NCI-H226 (cell line): Measurements from ENCODE around the gene TDRD3.
"Not testable (repeated sequence)": the region's sequence is repeated elsewhere in the genome, so short reads cannot be mapped to it uniquely, and the experiment has no call there.

Source experiments
- DNase-seq: peaks from one replicate; pipeline ENCODE4 v3.0.0-alpha.2; 2015

Gene TDRD3

DNA sequence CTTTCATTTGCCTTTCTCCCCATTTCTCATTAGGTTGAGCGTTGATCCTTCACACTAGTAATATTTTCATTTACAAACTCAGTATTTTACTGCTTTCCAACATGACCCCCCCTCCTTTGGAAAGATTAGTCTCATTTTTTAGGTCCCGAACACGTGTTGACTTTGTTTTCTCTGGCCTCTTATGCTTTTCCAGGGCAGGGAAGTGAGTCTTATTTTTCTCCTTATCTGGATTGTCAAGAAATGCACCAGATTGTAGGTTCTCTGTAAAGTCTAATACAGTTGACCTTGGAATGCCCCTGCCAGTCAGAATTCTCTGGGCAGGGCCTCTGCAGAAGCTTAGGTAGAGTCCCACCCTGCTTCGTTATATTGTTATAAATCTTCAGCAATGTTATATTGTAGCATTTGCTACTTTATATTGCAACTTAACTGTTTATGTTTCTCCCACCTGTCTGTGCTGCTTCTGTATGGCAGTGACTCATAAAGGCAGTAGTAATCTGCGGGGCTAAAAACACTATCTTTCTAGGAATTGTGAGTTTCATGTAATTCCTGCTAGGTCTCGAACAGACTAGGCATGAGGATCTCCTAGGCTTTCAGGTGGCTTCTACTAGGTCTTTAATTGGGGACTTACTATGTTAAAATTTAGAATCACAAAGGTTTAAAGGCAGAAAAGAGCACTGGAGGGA, 2.0 kb downstream of the TDRD3 start:
- DNase-seq, result no peak

DNA sequence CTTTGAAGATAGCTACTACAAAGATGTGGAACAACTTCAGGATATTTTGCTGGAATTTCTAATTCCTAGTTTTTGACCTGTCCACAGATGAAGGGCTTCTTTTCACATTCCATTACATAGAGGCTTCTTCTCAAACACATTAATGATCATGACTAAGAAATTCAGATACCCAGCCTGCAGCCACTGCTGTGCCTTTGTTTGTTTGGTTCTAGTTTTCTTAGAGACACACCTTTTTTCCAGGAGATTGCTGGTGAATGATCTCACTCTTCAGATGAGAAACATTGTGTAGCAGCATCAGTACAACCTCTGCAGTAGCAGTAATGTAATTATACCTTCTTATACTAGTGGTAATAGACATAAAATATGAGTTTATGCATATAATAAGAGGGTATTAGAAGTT, 5.0 kb downstream of the TDRD3 start:
- DNase-seq, result peak; percentile 22

DNA sequence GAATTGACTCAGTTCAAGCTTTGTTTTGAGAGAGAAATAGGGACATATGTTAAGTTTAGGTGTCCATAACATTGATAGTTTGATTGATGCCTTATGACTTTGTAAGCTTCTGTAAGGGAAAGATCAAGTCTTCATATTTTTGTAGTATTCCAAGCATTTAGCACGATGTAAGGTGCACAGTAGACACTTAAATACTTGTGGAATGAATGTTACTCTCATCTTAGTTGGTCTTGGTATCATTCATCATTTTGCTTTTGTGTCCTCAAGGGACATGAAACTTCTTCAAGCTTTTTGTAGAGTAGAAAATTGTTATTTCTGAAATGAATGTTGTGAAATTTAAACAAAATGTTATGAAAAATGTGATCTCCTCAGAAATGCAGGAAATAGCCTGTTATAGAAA, 10.1 kb downstream of the TDRD3 start:
- DNase-seq, result no peak

DNA sequence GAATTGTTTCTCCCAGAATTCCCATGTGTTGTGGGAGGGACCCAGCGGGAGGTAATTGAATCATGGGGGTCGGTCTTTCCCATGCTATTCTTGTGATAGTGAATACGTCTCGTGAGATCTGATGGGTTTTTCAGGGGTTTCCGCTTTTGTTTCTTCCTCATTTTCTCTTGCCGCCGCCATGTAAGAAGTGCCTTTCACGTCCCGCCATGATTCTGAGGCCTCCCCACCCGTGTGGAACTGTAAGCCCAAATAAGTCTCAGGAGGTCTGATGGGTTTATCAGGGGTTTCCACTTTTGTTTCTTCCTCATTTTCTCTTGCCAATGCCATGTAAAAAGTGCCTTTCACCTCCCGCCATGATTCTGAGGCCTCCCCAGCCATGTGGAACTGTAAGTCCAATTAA, 10.8 kb downstream of the TDRD3 start:
- DNase-seq, result not testable (repeated sequence)

DNA sequence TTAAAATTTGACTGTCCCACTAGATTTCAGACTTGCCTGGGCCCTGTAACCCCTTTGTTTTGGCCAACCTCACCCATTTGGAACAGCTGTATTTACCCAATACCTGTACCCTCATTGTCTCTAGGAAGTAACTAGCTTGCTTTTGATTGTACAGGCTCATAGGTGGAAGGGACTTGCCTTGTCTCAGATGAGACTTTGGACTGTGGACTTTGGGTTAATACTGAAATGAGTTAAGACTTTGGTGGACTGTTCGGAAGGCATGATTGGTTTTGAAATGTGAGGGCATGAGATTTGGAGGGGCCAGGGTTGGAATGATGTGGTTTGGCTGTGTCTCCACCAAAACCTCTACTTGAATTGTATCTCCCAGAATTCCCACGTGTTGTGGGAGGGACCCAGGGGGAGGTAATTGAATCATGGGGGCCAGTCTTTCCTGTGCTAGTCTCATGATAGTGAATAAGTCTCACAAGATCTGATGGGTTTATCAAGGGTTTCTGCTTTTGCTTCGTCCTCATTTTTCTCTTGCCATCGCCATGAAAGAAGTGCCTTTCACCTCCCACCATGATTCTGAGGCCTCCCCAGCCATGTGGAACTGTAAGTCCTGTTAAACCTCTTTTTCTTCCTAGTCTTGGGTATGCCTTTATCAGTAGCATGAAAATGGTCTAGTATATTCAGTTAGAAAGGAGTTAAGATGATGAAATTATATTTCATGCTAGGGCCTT, 12.7 kb downstream of the TDRD3 start:
- DNase-seq, result not testable (repeated sequence)

DNA sequence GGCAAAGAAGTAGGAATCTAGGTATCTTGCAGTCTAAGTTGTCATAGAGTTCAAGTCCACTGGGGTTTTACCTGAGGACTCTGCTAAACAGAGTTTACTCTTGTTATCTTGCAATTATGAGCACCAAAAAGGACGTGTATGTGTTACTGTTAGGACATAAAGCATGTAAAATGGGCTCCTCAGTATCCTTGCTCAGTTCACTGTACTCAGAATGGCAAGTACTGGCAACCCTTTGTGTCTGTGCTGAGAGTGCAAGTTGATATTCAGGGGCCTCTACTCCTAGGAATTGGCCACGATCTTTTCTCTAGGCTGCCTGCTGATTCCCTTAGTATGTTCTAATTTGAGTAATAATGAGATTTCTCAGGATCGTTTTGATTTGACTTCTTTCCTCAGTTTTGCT, 13.3 kb downstream of the TDRD3 start:
- DNase-seq, result no peak

DNA sequence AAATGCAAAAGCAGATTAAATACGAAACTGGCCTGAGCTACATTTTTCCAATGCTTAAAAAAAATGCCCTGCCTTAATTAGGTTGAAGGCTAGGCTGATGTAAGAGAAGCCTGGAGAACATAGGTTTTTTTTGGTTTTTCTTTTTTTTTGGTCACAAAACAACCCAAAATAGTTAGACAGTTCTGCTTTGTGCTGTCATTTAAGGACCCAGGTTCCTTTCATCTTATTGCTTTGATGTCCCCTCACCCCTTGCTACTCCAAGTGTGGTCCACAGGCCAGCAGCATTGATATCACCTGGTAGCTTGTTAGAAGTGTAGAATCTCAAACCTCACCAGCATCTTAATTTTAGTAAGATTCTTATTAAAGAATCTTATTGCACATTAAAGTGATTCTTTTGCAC, 14.4 kb downstream of the TDRD3 start:
- DNase-seq, result no peak

DNA sequence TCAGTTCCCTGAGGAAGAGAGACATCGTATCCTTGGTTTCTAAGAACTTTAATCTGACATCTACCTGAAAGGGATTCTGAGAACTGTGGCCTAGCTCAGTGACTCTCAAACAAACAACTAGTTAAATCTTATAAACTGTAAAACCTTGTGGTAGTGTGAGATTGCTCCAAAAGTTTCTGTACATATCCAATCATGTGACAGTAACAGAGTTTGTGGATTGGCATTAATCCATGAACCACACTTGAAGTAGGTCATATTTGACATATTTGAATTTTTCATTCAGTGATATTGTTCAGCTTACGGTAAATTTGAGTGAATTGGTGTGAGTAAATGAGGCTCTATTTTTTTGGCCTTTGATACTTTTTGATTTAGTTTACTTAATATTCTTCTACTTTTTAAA, 15.0 kb downstream of the TDRD3 start:
- DNase-seq, result no peak

DNA sequence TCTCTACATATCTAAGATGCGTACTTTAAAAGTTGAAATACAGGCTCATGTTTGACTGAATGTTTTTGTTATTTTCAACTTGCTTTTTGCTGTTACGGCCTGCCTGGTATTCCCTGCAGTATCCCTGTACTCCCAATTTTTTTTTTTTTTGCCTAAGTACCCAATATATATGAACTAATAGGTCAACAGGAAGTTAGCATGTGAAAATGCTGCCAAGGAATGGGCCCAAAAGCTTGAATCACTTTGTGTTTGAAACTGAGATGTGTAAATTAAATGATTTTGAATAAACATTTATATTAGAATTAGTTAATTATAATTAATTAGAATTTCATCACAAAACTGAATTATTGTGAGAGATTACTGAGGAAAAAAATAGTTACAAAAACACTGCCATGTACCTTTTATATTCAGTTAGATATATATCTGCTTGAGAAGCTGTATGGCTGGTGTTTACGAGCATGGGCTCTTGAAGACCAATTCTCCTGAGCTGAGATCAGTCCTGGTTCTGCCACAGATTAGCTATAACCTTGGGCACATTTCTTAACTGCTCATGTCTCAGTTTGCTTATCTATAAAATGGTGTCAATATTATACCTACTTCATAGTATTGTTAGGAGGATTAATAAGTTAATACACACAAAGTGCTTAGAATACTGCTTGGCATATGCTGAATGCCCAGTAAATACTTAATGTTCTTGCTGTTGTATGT, 16.0 kb downstream of the TDRD3 start:
- DNase-seq, result no peak

DNA sequence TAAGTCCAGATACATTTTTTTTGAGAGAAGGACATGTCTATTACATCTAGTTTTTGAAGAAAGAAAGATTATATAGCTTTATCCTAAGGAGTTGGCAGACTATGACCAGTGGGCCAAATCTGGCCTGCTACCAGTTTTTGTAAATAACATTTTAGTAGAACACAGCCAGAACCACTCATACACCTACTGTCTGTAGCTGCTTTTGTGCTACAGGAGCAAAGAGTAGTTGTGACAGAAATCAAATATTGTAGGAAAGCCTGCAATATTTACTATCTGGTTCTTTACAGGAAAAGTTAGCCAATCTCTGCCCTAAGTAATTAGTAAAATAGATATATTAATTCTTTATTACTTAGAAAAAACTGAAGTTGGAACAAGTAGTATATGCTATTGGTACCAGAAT, 17.2 kb downstream of the TDRD3 start:
- no peak for DNase-seq

DNA sequence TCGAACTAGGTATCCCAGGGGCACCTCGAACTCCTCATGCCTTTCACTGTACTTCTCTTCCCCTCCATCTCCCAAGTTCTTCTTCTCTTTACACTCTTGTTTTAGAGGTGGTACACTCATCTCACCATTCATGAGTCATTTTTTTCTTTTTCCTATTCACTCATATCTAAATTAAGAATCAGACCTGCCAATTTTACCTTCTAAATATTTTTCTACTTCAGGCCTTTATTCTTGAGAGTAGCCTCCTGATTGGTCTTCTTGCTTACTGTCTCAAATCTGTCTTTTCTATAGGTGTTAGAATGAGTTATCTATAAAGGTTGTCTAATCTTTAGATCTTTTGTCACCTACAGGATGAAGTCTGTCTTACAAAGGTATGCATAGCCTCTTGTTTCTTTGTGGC, 20.7 kb downstream of the TDRD3 start:
- no peak for DNase-seq

DNA sequence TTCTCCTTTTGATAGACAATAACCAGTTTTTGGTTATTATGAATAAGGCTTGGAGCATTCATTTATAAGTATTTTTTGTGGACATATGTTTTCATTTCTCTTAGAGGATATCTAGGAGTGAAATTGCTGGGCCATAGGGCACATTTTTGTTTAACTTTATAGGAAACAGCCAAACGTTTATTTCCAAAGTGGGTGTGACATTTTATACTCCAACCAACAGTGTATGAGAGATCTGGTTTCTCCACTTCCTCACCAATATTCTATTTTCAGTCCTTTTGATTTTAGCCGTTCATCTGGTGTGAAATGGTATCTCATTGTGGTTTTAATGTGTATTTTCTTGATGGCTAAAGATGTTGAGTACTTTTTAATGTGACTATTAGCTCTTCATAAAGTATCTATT, 21.9 kb downstream of the TDRD3 start:
- DNase-seq, result no peak

DNA sequence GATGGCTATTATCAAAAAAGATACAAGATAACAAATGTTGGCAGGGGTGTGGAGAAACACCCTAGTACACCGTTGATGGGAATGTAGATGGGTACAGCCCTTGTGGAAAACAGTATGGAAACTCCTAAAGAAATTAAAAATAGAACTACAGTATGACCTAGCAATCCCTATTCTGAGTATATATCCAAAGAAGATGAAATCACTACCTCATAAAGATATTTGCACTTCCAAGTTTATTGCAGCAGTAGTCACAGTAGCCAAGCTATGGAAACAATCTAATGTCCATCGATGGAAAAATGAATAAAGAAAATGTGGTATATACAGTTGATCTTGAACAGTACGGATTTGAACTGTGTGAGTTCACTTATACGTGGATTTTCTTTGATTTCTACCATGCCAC, 28.3 kb downstream of the TDRD3 start:
- DNase-seq, result no peak

DNA sequence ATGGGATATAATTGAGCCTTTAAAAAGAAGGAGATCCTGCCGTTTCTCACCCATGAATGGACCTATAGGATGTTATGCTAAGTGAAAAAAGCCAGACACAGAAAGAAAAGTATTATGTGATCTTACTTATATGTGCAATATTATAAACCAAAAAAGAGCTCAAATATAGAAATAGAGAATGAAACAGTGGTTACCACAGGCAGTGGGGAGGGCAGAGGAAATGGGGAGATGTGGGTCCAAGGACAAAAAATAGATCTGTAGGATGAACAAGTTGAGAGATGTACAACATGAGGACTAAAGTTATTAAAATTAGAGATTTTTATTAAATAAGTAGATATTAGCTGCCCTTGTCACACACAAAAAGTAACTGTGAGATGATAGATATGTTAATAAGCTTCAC, 29.1 kb downstream of the TDRD3 start:
- no peak for DNase-seq

DNA sequence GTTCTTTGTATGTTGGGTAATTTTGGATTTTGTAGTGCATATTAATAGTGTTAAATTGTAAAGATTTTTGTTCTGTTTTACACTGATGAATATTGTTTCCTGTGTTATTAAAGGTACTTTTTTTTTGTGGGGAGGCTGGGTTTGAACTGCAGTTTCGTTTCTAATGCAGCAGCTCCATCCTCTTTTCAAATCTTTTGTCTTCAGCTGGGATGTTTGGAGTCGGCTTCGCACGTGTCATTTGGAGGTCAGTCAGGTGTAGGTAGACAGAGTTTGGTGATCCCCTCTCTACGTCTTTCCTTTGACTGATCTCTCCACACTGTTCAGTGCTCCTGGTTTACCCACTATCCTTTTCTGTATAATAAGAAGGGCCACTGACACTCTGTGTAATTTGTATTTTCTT, 30.3 kb downstream of the TDRD3 start:
- no peak for DNase-seq

DNA sequence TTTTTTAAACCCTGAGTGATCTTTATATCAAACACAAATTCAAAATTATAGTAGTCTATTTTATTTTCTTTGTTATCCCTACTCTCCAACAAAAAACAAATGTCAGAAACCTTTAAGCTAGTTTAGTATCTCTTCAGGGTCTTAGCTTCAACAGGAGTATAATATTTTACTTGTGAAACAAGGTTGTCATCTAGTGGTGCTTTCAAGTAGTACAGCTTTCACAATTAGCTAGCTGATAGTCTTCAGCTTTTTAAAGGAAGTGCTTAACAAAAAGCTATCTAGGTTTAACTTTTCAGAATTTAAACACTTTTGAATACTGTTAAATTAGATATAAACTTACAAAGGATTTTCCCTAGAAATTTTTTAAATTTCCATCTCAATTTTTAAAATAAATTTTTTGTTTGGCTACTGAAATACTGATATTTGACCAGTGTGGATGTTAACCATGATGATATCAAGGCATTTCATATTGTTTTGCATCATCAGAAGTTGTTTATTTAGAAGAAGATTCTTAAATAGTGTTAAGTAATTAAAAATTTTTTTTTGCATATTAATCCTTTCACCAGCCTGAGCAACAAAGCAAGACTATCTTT, 34.2 kb downstream of the TDRD3 start:
- DNase-seq, result no peak

DNA sequence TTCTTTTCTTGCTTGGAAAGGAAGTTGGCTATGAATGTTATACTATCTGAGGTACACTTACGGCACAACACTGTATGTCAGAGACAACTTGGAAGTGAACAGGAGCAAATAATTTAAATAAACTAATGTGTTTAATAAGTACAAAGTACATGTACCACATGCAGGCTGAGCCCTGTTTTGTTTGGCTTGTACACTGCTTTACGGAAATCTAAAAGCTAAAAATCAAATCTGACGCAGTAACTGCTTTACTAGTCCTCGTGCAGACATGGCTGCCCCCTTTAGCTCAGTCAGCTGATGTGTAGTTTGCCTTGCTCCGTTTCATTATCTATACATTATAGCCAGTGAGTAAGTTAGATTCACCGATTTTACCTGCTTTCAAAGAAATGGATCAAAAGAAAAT, 36.5 kb downstream of the TDRD3 start:
- no peak for DNase-seq

DNA sequence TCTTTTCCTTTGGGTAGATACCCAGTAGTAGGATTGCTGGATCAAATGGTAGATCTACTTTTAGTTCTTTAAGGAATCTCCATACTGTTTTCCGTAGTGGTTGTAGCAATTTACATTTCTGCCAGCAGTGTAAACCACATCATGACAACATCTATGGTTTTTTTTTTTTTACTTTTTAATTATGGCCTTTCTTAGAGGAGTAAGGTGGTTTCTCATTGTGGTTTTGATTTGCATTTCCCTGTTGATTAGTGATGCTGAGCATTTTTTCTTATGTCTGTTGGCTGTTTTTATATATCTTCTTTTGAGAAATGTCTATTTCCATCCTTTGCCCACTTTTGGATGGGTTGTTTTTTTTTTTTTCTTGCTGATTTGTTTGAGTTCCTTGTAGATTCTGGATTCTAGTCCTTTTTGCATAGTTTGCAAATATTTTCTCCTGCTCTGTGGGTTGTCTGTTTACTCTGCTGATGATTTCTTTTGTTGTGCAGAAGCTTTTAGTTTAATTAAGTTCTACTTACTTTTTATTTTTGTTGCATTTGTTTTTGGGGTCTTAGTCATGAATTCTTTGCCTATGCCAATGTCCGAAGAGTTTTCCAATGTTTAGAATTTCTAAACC, 38.8 kb downstream of the TDRD3 start:
- no peak for DNase-seq

DNA sequence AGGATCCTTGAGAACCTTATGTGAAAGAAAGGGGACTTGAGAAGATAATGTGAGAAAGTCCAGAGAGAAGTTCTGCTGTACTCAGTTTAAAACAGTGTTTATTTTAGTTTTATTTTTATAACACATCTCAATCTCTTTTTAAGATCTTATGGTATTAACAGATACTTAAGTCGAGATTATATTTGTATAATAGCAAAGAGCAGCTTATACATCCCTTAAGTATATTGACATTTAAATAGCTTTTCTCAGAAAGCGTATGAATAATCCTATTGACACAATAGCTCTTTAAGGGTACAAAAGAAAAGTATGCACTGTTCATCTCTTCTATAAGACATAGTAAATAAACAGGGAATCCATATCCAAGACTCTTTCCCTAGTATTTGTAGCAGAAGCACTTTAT, 42.2 kb downstream of the TDRD3 start:
- no peak for DNase-seq

DNA sequence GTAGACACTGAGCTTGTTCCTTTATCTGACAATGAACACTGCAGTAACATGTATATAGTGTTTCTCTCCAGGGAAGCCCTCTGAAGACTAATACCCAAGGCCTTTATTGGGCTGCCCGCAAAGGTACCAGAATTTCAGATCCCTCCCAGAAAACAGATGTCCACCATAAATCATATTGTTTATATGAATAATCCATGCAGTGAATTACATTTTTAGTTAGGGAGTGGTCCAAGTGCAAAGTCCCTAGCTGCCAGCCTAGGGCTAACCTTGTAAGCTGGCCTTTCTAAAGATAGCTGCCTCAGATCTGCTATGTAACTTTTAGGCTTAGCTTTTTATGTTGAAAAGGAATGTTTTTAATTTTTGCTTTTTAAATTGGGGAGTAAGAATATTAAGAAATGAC, 44.7 kb downstream of the TDRD3 start:
- no peak for DNase-seq

DNA sequence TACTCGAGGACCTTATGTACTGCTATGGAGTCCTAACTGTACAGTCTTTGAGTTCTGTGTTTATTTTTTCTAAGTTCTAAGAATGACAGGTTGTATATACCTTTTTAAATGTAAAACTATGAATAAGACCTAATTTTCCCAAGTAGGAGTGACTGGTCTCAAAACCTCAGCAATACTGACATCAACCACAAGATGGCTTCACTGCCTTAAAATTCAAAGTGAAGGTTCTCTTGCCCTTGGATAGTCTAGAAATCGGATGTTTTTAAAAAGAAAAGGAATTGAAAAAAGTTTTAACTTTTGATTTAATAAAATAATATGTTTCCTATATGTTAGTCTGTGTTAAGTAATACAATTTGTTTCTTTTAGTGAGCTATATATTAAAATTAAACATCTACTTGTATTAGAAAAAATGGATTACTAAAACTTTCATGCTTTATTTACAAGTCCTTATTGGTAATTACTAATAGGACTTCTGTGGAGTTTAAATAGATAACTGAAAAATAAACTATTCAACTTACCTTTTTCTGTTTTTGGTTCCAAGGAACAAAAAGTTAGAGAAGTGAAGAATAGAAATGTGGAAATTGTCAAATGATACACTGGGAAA, 52.0 kb downstream of the TDRD3 start:
- peak; percentile 20 for DNase-seq

DNA sequence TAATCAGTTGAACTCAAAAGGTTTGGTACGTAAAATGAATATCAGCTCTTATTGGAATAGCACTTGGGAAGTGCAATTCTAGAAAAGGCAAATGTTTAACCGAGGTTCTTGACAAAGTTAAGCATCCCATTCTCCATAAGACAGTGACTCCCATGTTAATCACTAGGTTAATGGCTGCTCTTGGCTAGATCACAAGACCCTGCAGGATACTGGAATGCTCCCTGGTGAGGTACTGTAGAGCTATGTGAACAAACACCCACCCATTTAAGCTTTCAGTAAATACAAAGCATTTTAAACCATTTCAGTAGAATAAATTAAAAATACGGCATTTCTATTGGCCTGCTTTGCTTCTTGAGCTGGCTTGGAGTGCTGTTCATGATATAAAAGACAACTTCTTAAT, 56.5 kb downstream of the TDRD3 start:
- no peak for DNase-seq

DNA sequence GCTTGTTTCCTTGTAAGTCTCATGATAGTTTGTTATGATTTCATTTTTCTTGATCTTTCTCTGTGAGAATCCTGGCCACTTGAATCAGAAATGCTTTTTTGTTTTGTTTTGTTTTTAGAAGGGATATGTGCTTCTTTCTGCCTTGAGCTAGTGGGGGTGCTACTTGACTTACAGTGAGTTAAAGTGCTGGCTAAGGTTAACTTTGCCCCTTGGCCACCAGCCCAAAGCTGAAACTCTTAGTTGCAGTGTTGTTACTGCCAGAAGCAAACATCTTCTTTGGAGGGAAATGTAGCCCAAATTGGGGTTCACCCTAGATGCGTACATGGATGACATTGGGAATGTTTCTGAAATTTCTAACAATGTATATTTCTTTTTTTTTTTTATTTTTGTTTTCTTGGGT, 57.4 kb downstream of the TDRD3 start:
- DNase-seq, result no peak
